COLO668 (cell line): Measurements from ENCODE around the gene ERAS.
"Not testable (repeated sequence)": the region's sequence is repeated elsewhere in the genome, so short reads cannot be mapped to it uniquely, and the experiment has no call there.

Experiments
- DNase-seq: peaks from one replicate; lab custom pipeline; 2025; ENCODE audit not compliant: unreplicated experiment; lab: John Stamatoyannopoulos, UW

Gene ERAS

GRCh38 chrX:48831136-48831908, 5.0 kb downstream of the ERAS start:
- DNase-seq, result no peak

GRCh38 chrX:48831909-48832291, 5.6 kb downstream of the ERAS start:
- no peak for DNase-seq

- no peak for DNase-seq
Measured at GRCh38 chrX:48833542-48834138, 7.3 kb downstream of the ERAS start.

- no peak for DNase-seq
Measured at GRCh38 chrX:48834383-48834709, 8.0 kb downstream of the ERAS start.

GRCh38 chrX:48835524-48836329, 9.4 kb downstream of the ERAS start, which contains the start of gene PCSK1N:
PCSK1N (minus strand) TSS chrX:48835610; CDS start chrX:48835532, 78 bp downstream.
- peak; percentile 25 for DNase-seq

- DNase-seq, result no peak
Measured at GRCh38 chrX:48839686-48840085, 13.4 kb downstream of the ERAS start.

GRCh38 chrX:48848847-48849246, 22.5 kb downstream of the ERAS start:
- DNase-seq, result no peak

- DNase-seq, result no peak
Measured at GRCh38 chrX:48852857-48853256, 26.5 kb downstream of the ERAS start.

GRCh38 chrX:48853494-48853893, 27.2 kb downstream of the ERAS start:
- not testable (repeated sequence) for DNase-seq

- DNase-seq, result not testable (repeated sequence)
Measured at GRCh38 chrX:48854121-48854804, 27.9 kb downstream of the ERAS start.

- no peak for DNase-seq
Measured at GRCh38 chrX:48854898-48855297, 28.6 kb downstream of the ERAS start.

GRCh38 chrX:48864210-48864609, 37.9 kb downstream of the ERAS start:
- DNase-seq, result no peak

- DNase-seq, result not testable (repeated sequence)
Measured at GRCh38 chrX:48872017-48872416, 45.7 kb downstream of the ERAS start.

- DNase-seq, result not testable (repeated sequence)
Measured at GRCh38 chrX:48876944-48877343, 50.6 kb downstream of the ERAS start.
